GM19397 (cell line): ENCODE measurements around the gene ASPSCR1.
"Not testable (repeated sequence)": the region's sequence is repeated elsewhere in the genome, so short reads cannot be mapped to it uniquely, and the experiment has no call there.

ENCODE experiments used
- ATAC-seq: cut with Tn5 transposase; IDR thresholded peaks from one replicate; pipeline ENCODE4 v1.9.1; 2021; ENCODE audit warnings: mild to moderate bottlenecking, moderate library complexity; ENCODE audit not compliant: unreplicated experiment

ASPSCR1 gene

DNA sequence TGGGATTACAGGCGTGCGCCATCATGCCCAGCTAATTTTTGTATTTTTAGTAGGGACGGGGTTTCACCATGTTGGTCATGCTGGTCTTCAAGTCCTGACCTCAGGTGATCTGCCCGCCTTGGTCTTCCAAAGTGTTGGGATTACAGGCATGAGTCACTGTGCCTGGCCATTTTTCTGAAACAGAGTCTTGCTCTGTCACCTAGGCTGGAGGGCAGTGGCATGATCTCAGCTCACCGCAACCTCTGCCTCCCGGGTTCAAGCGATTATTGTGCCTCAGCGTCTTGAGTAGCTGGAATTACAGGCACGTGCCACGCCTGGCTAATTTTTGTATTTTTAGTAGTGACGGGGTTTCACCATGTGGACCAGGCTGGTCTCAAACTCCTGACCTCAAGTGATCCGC lies 4.1 kb downstream of the ASPSCR1 start:
- not testable (repeated sequence) for ATAC-seq

DNA sequence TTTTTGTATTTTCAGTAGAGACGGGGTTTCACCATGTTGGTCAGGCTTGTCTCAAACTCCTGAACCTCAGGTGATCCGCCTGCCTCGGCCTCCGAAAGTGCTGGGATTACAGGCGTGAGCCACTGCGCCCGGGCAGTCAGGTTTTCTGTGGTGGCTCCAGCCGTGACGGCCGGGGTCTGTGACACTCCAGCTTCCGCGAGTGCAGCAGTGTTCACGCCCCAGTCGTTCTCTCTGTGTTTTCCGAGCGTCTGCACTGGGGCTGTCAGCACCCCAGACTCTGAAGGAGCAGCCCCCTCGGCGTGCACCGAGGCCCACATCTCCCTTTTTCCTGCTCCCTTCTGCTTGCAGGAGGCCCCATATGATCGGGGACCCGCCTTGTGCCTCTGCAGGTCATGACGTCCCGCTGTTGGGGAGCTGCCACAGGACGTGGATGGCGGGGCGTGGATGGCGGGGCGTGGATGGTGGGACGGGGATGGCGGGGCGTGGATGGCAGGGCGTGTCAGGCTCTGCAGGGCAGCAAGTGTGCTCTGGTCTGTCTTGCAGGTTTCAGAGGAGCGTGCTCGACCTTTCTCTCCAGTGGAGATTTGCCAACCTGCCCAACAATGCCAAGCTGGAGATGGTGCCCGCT lies 5.7 kb downstream of the ASPSCR1 start:
- no peak for ATAC-seq

DNA sequence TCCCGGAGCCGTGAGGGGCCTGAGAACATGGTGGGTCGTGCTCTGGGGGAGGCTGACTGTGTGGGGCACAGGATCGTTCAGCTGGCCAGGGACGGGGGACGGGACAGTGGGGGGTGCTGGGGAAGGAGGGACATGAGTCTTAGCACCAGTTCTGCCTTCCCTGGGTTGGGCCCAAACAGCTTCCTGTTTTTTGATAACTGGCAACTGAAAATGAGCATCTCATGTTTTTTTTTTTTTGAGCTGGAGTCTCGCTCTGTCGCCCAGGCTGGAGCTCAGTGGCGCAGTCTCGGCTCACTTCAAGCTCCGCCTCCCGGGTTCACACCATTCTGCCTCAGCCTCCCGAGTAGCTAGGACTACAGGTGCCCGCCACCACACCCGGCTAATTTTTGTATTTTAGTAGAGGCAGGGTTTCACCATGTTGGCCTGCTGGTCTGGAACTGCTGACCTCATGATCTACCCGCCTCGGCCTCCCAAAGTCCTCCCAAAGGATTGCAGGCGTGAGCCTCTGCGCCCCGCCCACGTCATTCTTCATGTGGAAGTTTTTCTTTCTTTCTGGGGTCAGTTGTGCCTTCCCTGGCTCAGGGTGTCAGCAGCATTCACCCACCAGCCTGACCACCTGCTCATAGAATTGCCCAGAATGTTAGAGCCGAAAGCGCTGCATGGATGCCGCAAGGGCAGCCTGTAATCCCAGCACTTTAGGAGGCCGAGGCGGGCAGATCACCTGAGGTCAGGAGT lies 6.4 kb downstream of the ASPSCR1 start:
- ATAC-seq = no peak

DNA sequence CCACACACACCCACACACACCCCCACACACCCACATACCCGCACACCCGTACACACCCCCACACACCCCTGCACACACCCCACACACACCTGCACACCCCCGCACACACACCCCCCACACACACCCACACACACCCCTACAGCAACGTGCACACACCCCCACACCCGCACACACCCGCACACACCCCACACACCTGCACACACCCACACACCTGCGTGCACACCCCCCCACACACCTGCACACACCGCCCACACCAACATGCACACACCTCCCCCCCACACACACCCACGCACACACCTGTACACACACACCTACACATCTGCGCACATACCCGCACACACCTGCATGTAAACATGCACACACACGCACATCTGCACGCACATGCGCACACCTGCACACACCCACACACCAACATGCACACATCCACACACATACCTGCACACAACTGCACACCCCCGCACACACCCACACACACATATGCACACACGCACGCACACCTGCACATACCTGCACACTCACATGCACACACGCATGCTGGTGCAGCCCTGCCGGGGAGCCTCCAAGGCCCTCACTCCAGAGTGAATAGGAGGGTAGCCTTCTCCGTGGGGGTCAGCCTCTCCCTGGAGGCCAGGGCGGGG lies 7.5 kb downstream of the ASPSCR1 start:
- ATAC-seq = no peak

DNA sequence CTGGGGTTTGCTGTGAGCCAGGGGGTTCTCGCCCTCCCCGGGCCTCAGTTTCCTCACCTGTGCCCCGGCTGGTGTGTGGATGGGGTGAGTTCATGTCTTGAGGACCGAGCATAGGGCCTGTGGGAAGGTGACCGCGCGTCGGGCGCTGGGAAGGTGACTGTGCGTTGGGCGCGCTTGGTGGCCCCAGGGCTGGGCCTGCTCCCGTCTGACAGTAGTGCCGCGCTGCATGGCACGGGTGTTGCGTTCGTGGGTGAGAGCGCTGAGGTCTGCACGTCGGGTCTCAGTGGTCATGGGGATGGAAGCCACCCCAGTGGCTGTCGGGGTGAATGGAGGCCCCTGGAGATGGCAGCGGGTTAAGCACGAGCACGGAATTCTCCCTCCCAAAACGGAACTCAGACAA lies 9.2 kb downstream of the ASPSCR1 start:
- no peak for ATAC-seq

DNA sequence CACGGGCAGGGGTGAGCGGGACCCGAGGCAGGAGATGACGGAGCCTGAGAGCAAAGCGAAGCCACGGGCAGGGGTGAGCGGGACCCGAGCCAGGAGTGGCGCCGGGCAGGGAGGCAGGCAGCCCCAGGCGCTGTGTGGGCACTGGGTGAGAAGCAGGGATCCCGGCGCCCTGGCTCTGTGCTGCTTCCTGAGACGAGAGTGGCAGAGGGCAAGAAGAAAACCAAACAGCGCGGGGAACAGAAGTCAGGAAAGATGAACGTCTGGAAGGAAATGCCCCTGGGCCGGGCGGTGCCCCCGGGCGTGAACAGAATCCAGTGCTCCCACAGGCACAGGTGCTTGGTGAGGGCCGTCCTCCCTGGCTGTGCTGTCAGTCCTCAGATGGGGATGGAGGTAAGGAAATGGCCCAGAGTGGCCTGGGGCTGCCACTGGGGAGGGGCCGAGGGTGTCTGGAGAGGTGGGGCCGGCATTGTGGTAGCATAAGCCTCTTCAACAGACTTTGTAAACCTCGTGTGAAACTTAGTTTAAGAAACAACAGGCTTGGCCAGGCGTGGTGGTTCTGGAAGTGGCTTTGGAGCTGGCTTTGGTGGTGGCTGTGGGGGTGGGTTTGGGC lies 9.8 kb downstream of the ASPSCR1 start:
- ATAC-seq = no peak

DNA sequence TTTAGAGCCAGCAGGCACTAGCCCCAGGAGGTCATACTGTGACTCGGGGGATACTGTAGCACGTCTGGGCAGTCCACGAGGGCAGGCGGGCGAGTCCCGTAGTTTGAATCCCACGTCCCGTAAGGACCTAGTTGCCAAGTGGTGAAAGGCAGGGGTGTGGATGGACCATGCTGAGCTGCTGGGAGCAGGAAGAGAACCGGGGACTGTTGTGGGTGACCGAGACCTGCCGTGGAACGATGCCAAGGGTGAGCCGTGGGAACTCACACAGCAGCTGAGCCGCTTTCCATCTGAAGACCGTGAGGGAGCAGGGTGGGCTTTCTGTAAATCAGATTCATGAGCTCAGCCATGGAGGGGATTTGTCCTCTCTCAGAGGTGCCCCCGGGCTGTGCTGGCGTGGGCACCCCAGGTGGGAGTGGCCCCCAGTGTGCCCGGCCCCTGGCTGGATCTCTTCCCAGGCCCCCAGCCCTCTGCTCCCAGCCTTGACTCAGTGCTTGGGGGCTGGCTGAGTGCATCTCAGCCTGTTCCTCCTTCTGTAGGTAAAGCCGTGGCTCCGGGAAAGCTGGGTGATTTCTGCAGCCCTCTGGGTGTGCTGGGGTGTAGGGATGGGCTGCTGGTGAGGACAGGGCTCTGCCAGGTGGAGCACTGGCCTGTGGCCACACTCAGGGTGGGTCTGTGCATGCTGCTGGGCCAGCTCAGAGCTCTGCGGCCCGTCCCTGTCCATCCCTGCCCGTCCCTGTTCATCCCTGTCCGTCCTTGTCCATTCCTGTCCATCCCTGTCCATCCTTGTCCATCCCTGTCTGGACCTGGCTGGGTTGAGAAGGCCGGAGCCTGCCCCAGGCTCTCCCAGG lies 13.6 kb downstream of the ASPSCR1 start:
- ATAC-seq = no peak

DNA sequence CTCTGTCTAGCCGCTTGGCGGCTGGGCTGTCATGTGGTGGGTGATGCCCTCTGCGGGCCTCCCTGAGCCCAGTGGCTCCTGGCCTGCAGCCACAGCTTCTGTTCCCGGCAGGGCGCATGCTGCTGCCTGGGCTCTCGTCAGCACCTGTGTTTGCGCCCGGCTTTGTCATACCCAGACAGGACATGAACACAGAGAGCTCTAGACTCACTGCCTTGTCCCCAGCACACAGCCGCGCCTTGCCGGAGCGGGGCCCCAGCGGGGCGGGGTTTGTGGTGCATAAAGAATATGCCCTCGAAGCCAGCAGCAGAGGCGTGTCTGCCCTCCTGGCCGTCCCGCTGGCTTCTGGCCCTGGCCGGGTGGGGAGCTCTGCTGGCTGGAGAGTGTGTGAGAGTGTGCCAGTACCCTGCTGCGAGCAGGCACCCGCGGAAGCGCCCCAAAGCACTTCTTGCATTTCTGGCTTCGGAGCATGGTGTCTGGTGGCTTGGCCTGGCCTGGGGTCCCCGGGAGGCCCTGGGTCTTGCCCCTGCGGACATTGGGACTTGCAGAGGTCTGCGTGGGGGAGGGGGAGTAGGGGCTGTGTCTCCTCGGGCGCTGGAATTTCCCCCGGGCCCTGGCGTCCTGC lies 14.4 kb downstream of the ASPSCR1 start:
- no peak for ATAC-seq

DNA sequence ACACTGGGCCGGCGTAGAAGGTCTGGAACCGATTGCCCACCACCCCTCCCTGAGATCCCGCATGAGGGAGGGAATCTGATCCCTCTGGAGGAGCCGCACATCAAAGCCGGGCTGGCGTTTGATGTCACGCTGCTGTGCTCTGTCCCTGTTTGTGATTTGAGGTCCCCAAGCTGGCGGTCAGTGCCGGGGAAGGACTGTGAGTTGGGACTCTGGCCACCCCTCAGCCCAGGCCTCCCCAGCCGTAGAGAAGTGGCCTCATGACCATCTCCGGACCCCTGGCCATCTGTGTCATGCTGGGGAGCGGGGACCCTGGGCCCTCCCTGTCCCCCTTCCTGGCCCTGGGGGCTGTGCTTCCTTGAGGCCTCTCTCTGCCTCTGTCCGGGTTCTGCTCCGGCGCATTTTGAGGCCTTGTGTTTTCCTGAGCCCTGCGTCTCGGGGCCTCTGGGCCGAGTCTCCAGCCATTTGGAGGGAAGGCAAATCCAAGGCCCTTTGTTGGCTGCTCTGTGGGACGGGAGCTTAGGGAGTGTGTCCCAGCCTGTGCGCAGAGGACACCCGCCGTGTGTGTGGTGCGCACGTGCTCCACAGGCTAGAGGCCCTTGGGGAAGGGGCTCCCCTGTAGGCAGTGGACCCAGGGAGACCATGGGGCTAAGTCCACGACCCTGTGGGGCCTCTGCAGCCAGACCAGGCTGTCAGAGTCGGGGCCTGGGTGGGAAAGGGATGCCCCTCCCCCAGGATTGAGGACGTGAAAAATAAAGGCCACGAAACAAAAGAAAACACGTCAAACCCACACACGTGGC lies 15.1 kb downstream of the ASPSCR1 start:
- ATAC-seq = no peak

DNA sequence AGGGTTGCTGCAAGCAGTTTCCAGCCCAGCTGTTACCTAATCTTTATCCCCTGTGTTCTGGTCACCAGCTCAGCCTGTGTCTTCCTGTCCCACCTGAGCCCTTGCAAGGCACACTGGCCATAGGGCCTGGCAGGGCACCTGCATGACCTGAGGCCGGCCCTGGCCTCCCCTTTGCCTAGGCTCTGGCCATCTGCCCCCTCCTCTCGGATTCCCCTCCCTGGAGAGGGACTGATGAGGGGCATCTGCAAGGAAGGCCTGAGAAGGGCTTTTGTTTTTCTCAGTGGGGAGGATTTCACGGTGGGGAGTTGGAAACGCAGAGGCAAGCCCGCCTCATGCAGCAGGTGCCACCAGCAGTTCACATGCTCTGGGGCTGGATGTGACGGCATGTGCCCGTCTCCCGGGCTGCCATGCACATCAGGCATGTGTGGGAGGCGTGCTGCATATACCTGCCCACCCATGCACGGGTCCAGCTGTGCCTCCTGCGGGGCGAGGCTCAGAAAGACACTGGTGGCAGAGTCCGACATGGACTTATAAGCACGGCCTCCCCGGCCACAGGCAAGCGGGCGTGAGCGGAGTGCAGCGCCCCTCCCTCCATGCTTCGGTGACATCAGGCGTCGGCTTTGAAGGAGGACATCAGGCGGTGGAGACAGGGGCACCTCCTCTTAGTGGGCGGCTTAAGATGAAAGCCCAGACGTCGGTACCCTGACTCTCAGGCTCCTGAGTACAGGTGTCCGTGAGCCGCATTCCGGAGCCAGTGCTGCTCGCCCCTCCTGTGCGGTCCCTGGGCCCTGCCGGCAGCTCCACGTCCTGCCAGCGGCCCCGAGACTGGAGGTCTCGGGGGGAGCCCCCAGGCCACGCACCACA lies 16.5 kb downstream of the ASPSCR1 start:
- ATAC-seq = no peak

DNA sequence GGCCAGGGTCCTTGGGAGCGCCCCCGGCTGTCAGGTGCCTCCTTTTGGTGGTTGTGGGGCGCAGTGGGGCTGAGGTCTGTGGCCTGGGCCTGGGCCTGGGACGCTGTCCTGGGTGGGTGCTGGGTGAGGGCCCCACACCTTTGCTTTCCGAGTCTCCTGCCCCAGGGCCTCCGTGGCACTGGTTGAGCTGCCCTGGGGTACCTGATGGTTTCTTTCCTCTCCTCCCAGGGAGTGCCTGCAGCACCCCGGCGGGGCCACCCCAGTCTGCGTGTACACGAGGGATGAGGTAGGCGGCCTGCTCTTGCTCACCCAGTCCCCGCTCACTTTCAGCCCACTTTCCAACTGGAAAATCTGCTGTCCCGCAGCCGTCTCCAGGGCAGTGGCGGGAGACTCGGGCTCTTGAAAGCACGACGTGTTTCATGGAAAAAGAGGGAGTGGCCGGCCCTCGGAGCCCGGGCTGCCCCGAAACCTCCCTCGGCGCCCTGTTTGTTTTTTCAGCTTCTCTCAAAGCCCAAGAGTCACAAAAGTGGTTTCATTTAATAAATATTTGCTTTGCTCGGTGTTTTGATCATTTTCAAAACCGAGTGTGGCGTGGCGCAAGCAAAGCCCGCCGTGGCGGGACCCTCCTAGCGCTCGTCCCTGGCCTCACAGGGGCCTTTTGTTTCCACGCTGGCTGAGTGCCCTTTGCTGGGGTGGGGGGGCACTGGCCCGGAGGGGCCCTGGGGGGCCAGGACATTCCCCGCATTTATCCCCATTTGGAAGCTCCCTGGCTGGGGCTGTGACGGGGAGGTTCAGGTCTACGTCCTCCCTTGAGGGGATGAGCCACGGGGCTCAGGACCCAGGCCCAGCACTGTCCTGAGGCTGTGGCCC lies 17.4 kb downstream of the ASPSCR1 start:
- ATAC-seq = no peak

DNA sequence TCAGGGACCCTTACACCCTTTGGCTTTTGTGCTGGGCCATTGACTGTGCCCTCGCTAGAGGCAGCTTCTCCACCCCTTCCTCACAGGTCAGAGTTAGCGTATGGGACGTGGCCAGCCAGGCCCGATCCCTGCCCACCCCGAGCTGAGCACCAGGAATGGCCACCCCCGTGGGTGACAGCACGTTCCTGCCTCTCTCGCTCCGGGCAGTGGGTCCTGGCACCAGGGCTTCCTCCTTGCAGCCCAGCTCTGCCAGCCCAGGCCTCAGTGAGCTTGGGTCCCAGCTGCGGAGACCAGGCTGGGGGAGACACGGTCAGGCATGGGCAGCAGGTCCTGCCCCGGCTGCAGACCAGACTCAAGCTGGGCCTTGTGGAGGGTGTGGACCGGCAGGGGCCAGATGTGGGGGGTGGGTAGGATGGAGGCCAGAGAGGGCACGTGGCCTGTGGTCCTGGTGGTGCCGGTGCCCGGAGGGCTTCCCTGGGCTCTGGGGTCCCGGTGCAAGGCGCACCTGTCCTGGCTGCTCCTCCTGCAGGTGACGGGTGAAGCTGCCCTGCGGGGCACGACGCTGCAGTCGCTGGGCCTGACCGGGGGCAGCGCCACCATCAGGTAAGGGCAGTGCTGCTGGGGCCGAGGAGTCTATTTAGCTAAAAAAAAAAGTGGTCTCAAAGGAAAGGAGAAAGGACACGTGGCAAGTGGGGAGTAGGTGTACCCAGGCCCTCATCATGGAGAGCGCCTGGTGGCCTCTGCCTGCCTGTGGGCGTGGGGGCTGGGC lies 18.2 kb downstream of the ASPSCR1 start:
- ATAC-seq = no peak

DNA sequence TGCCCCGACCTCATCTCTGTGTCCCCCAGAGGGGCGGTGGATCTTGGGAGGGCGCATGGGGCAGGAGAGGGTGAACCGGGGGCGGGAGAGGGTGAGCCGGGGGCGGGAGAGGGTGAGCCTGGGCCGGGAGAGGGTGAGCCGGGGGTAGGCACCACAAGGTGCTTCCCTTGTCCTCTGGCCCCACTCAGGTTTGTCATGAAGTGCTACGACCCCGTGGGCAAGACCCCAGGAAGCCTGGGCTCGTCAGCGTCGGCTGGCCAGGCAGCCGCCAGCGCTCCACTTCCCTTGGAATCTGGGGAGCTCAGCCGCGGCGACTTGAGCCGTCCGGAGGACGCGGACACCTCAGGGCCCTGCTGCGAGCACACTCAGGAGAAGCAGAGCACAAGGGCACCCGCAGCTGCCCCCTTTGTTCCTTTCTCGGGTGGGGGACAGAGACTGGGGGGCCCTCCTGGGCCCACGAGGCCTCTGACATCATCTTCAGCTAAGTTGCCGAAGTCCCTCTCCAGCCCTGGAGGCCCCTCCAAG lies 18.9 kb downstream of the ASPSCR1 start:
- no peak for ATAC-seq

DNA sequence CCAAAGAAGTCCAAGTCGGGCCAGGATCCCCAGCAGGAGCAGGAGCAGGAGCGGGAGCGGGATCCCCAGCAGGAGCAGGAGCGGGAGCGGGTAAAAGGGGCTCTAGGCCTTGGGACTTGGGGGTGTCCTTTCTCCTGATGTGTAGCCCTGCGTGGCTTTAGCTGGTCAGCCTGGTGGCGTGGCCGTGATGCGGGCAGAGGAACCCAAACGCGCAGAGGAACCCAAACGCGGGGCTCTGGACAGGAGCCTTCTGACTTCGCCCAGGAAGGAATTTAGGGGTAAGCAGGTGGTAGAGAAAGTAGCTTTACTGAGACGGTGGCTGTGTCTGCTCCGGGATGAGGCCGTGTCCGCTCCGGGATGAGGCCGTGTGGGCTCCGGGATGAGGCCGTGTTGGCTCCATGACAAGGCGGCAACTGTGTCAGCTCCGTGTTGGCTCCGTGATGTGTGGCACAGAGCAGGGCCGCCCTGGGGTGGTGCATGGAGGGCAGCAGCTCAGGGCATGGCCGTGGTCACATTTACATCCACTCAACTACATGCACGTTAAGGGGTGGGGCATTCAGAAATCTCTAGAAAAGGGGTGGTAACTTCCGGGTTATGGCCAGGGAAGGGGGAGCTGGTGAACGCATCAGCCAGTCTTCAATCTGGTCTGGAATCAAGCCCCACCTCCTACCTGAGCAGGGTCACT lies 19.5 kb downstream of the ASPSCR1 start:
- no peak for ATAC-seq

DNA sequence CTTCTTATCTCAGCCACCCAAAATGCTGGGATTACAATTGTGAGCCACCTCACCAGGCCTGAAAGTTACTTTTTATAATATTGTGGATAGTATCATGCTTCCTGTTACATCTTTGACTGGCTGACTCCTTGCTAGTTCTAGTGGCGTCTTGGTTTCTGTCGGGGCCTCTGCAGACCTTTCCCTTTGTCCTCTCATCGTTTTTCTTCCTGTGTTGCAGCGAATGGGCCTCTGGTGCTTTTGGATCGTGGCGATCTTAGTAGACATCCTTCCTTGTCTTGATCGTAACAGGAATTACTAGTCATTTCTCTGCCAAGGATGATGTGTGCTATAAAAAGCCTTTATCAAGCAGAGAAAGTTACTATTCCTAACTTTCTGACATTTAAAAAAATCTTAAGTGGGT lies 20.8 kb downstream of the ASPSCR1 start:
- no peak for ATAC-seq
